GM18502 (cell line): ENCODE results near the gene CD151.

Source experiments
- ATAC-seq: cut with Tn5 transposase; IDR thresholded peaks from one replicate; pipeline ENCODE4 v1.9.1; 2021; ENCODE audit warnings: mild to moderate bottlenecking; ENCODE audit not compliant: unreplicated experiment, poor library complexity

CD151 gene

GRCh38 chr11:827146-827896 lies 5.4 kb upstream of the CD151 start:
- ATAC-seq, result peak; percentile 35

DNA sequence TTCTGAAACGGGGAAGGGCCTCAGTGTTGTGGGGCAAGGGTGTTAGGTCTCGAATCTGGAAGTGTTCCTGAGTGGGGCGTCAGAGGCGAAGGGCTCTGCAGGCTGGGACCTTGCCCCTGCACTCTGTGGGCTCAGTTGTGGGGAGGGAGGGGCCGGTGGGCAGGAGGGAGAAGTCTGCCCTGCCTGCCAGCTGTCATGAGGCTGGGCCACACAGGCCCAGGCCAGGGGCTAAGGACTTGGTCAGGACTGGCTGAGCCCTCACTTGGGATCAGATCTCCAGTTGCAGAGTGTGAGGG lies 4.9 kb upstream of the CD151 start, which contains the start of gene CRACR2B:
CRACR2B (plus strand) TSS at position 23 of the 296 bp plus-strand sequence. CDS start 689 bp downstream, outside the sequence.
- no peak for ATAC-seq

GRCh38 chr11:828506-829175 lies 4.1 kb upstream of the CD151 start:
- ATAC-seq, result no peak

- no peak for ATAC-seq
These were observed 3.4 kb upstream of the CD151 start for GRCh38 chr11:829176-829846.

GRCh38 chr11:829847-830294 lies 2.9 kb upstream of the CD151 start:
- ATAC-seq, result no peak

DNA sequence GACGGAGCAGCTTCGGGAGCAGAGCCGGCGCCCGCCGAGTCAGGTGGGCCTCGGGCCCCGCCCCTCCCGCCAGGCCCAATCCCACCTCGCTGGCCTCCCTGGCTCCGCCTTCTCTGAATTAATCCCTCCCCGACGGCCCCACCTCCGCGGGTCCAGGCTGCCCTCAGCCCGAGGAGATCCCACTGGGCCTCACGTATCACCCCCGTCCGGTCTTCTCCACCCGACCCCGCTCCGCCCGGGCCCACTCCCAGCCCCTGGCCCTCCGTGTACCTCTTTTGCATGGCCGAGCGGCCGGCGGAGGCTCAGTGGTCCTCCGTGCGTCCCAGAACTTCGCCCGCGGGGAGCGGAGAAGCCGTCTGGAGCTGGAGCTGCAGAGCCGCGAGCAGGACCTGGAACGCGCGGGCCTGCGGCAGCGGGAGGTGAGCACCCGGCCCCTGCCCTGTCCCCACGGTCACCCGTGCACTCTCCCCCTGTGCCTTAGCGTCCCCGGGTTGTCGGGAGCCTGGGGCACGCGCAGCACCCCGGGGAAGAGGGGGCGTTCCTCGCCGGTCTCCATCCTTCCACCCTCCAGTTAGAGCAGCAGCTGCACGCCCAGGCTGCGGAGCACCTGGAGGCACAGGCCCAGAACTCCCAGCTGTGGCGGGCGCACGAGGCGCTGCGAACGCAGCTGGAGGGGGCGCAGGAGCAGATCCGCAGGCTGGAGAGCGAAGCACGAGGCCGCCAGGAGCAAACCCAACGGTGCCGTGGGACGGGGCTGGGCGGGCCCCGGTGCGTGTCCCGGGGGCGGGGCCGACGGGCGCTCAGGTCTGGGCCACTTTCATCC lies 2.2 kb upstream of the CD151 start:
- peak; percentile 45 for ATAC-seq

- ATAC-seq, result no peak
These were observed 1.5 kb upstream of the CD151 start for GRCh38 chr11:831118-831864.

GRCh38 chr11:831961-832528 lies 707 bp upstream of the CD151 start:
- ATAC-seq, result no peak

DNA sequence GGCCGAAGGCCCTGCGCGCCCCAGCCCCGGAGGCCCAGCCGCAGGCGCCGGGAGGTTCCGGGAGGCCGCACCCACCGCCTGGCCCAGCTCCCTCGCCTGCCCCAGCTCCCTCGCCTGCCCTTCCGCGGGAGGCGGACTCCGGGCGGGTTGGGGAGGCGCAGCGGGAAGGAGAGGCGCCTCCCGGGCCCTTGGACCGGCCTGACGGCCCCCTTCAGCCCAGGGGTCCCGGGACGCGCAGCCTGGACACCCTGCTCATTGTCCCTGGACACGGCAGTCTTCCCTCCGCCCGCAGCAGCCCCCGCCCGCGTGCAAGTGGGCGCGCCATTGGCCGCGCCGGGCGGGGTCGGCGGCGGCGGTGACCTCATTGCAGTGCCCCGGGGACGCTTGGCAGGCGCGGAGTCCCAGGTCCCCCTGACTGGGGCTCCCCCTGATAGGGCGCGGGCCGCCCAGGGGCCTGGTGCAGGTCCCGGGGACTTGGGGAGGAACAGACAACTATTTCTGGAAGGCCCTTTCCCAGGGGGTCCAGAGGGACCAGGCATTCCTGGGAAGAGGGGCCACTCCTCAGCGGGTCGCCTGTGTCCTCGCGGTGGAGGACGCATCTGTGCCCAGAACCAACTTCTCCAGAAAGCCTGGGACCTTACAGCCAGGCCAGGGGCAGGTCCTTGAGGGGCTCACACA lies 501 bp downstream of the CD151 start:
- ATAC-seq, result no peak

GRCh38 chr11:833849-834311 lies 1.1 kb downstream of the CD151 start:
- no peak for ATAC-seq

- no peak for ATAC-seq
These were observed 1.9 kb downstream of the CD151 start for GRCh38 chr11:834371-835316.

DNA sequence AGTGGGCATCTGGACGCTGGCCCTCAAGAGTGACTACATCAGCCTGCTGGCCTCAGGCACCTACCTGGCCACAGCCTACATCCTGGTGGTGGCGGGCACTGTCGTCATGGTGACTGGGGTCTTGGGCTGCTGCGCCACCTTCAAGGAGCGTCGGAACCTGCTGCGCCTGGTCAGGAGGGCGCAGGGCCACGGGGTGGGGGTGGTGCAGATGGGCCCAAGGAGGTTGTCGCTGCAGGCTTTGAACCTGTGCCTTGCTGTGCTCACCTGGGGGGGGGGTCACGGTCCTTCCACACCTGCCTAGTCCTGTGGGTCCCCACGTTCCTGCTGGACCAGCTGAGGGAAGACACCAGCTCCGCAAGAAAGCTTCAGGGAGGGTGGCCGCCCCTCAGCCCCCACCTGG lies 3.5 kb downstream of the CD151 start:
- ATAC-seq, result no peak

- ATAC-seq, result no peak
These were observed 3.9 kb downstream of the CD151 start for GRCh38 chr11:836700-837099.

GRCh38 chr11:837189-837989 lies 4.6 kb downstream of the CD151 start:
- no peak for ATAC-seq

DNA sequence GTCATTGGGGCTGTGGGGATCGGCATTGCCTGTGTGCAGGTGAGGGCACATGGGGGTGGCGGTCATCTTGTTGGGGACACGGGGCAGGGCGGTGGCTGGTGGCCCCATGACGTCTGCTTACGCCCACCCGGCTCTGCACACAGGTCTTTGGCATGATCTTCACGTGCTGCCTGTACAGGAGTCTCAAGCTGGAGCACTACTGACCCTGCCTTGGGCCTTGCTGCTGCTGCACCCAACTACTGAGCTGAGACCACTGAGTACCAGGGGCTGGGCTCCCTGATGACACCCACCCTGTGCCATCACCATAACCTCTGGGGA lies 5.2 kb downstream of the CD151 start:
- ATAC-seq, result no peak

- ATAC-seq, result no peak
These were observed 5.9 kb downstream of the CD151 start for GRCh38 chr11:838441-839279.
